Trophoblast cell (in vitro differentiated cells and primary cell): Measurements from ENCODE around the gene SCFD2.

Experiments
- DNase-seq, 2 donors: peaks; one replicate each; pipeline ENCODE4 v3.0.0-alpha.2; 2016
- H2AFZ ChIP-seq: 2 replicates; pipeline ENCODE4 v1.6.1; 2013; ENCODE audit warnings: low read length, moderate library complexity, mild to moderate bottlenecking; ENCODE audit not compliant: insufficient read depth, poor library complexity
- H2AK5ac ChIP-seq: 2 replicates; pipeline ENCODE4 v1.6.1; 2013; ENCODE audit warnings: mild to moderate bottlenecking, low read length
- H2BK120ac ChIP-seq: 2 replicates; pipeline ENCODE4 v1.6.1; 2013; ENCODE audit warnings: low read length, mild to moderate bottlenecking, moderate library complexity; ENCODE audit not compliant: insufficient read depth, poor library complexity
- H2BK12ac ChIP-seq: 2 replicates; pipeline ENCODE4 v1.6.1; 2013; ENCODE audit warnings: mild to moderate bottlenecking, low read length, moderate library complexity
- H2BK5ac ChIP-seq: 2 replicates; pipeline ENCODE4 v1.6.1; 2013; ENCODE audit warnings: low read length, low read depth, moderate library complexity, mild to moderate bottlenecking; ENCODE audit not compliant: poor library complexity
- H3K14ac ChIP-seq: 2 replicates; pipeline ENCODE4 v1.6.1; 2013; ENCODE audit warnings: mild to moderate bottlenecking, low read length
- H3K18ac ChIP-seq: 2 replicates; pipeline ENCODE4 v1.6.1; 2013; ENCODE audit warnings: mild to moderate bottlenecking, low read length
- H3K23ac ChIP-seq: 2 replicates; pipeline ENCODE4 v1.6.1; 2013; ENCODE audit warnings: low read length
- H3K27ac ChIP-seq: 2 replicates; pipeline ENCODE4 v1.5.1; 2013; ENCODE audit warnings: low read depth, mild to moderate bottlenecking, inconsistent platforms, low read length, moderate library complexity
- H3K27me3 ChIP-seq: 2 replicates; pipeline ENCODE4 v1.6.1; 2013; ENCODE audit warnings: inconsistent platforms, mild to moderate bottlenecking, low read length, moderate library complexity; ENCODE audit not compliant: insufficient read depth
- H3K36me3 ChIP-seq, 2 experiments: 1 replicate in 1 of 2; 2 replicates in 1 of 2; pipeline ENCODE4 v1.6.1; 2013; ENCODE audit warnings: low read length in 2 of 2, mild to moderate bottlenecking in 2 of 2, moderate library complexity in 1 of 2; ENCODE audit not compliant: insufficient read depth in 2 of 2, control insufficient read depth in 1 of 2
- H3K4ac ChIP-seq: 2 replicates; pipeline ENCODE4 v1.6.1; 2013; ENCODE audit warnings: low read depth, mild to moderate bottlenecking, low read length, moderate library complexity
- H3K4me1 ChIP-seq, 2 experiments: 1 replicate in 1 of 2; 2 replicates in 1 of 2; pipeline ENCODE4 v1.6.1; 2013; ENCODE audit warnings: low read length in 2 of 2, mild to moderate bottlenecking in 2 of 2, moderate library complexity in 1 of 2; ENCODE audit not compliant: insufficient read depth in 2 of 2, control insufficient read depth in 1 of 2
- H3K4me2 ChIP-seq: 2 replicates; pipeline ENCODE4 v1.6.1; 2013; ENCODE audit warnings: inconsistent platforms, mild to moderate bottlenecking, low read length, moderate library complexity
- H3K4me3 ChIP-seq: 2 replicates; pipeline ENCODE4 v1.5.1; 2013; ENCODE audit warnings: mild to moderate bottlenecking, low read depth, low read length, inconsistent platforms
- H3K79me1 ChIP-seq: one replicate; pipeline ENCODE4 v1.6.1; 2013; ENCODE audit warnings: low read length
- H3K79me2 ChIP-seq: 2 replicates; pipeline ENCODE4 v1.6.1; 2013; ENCODE audit warnings: low read length, mild to moderate bottlenecking; ENCODE audit not compliant: control insufficient read depth, insufficient read depth, poor library complexity
- H3K9ac ChIP-seq: 2 replicates; pipeline ENCODE4 v1.6.1; 2013; ENCODE audit warnings: mild to moderate bottlenecking, low read length
- H3K9me3 ChIP-seq: 2 replicates; pipeline ENCODE4 v1.6.1; 2013; ENCODE audit warnings: low read depth, mild to moderate bottlenecking, control low read depth, inconsistent platforms, low read length; ENCODE audit not compliant: insufficient read depth
- H4K12ac ChIP-seq: 2 replicates; pipeline ENCODE4 v1.6.1; 2013; ENCODE audit warnings: low read depth, mild to moderate bottlenecking, low read length, moderate library complexity
- H4K8ac ChIP-seq: 2 replicates; pipeline ENCODE4 v1.6.1; 2013; ENCODE audit warnings: low read depth, mild to moderate bottlenecking, low read length, moderate library complexity
- H4K91ac ChIP-seq: one replicate; pipeline ENCODE4 v1.6.1; 2013; ENCODE audit warnings: low read depth, mild to moderate bottlenecking, low read length, moderate library complexity
- WGBS: extraction: QIAGEN DNeasy Blood & Tissue Kit; methylation state at CpG from one replicate; pipeline ENCODE4 v1.1.7; 2013; ENCODE audit warnings: missing lambda C conversion rate; ENCODE audit not compliant: insufficient read length, insufficient coverage; ENCODE audit errors: extremely low coverage; 5-methylcytosine and 5-hydroxymethylcytosine counted together

The SCFD2 gene

GRCh38 chr4:52991472-52991871 is 374.4 kb downstream of the SCFD2 start:
- Histone ChIP-seq H3K4me2 (no peak overlapping the region), H4K12ac (no peak overlapping the region), H3K4me1 (peaks cover 1 to 4% of the 10 kb centered on the region in 2 experiments), H2BK5ac (no peak overlapping the region), H3K9me3 (peaks cover 2% of the 10 kb centered on the region), H4K91ac (no peak overlapping the region), H2BK120ac (no peak overlapping the region), H2BK12ac (no peak overlapping the region), H3K79me1 (no peaks in the 10 kb centered on the region), H3K9ac (no peak overlapping the region), H3K23ac (no peak overlapping the region), H3K18ac (no peak overlapping the region), H3K4ac (no peak overlapping the region), H3K27me3 (no peaks in the 10 kb centered on the region), H3K27ac (no peak overlapping the region), H3K14ac (no peak overlapping the region), H3K4me3 (no peak overlapping the region), H3K79me2 (no peaks in the 10 kb centered on the region), H4K8ac (no peak overlapping the region), H2AK5ac (no peak overlapping the region), H3K36me3 (no peaks in the 10 kb centered on the region), H2AFZ (no peak overlapping the region)
- DNase-seq: no peak

DNA sequence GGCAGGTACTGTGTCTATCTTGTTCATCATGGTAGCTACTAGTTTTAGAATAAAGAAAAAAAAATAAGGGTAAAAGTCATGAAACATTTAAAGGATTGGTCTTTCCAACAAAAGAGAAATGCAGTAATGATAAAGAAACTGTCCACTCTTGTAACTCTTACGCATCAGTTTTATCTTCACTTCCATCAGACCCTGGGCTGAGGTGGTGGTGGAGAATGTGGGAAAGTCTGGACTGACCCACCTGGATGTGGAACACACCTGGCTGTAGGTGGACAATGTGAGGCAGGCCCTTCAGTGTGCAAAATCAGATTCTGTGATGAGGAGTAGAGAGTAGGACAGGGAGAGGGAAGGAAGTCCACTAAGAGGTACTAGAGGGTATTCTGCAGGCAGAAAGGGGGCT is 375.2 kb downstream of the SCFD2 start:
- Histone ChIP-seq H2AFZ (no peak overlapping the region), H3K4me1 (peaks cover 0 to 1% of the 10 kb centered on the region in 2 experiments), H3K79me2 (no peaks in the 10 kb centered on the region), H3K4me3 (no peak overlapping the region), H3K27ac (no peak overlapping the region), H4K8ac (no peak overlapping the region), H4K12ac (no peak overlapping the region), H3K23ac (no peak overlapping the region), H2AK5ac (no peak overlapping the region), H2BK120ac (no peak overlapping the region), H3K27me3 (no peaks in the 10 kb centered on the region), H3K79me1 (no peaks in the 10 kb centered on the region), H4K91ac (no peak overlapping the region), H3K4me2 (no peak overlapping the region), H3K9me3 (peaks cover 2% of the 10 kb centered on the region), H3K36me3 (no peaks in the 10 kb centered on the region), H3K18ac (no peak overlapping the region), H3K4ac (no peak overlapping the region), H3K14ac (no peak overlapping the region), H2BK12ac (no peak overlapping the region), H3K9ac (no peak overlapping the region), H2BK5ac (no peak overlapping the region)
- peak; percentile 53 to 70 for DNase-seq
- WGBS: no CpG with 5 or more reads among the region's 1 CpG

DNA sequence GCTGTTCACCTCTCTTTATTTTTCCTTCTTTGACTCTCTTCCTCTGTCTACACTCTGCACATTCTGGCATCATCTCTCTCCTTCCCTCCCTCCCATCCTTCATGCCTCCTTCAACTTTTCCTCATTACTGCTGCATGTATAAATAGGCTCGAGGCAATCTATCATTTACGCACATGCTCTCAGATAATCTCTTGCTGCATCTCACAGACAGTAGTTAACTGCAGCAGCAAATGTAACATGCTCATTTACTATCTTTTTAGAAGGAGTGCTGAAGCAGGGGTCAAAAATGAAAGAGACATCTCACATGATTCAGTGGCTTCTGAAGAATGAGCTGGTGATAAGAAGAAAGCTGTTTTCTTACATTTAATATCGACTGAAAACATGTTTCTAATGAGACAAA is 376.0 kb downstream of the SCFD2 start:
- Histone ChIP-seq H2AK5ac (no peak overlapping the region), H4K12ac (no peak overlapping the region), H3K79me2 (no peaks in the 10 kb centered on the region), H3K23ac (no peak overlapping the region), H2BK5ac (no peak overlapping the region), H3K27me3 (no peaks in the 10 kb centered on the region), H3K4me2 (no peak overlapping the region), H3K79me1 (no peaks in the 10 kb centered on the region), H4K8ac (no peak overlapping the region), H4K91ac (no peak overlapping the region), H3K9me3 (peaks cover 2% of the 10 kb centered on the region), H3K18ac (no peak overlapping the region), H3K14ac (no peak overlapping the region), H3K9ac (no peak overlapping the region), H3K4me3 (no peak overlapping the region), H3K27ac (no peak overlapping the region), H2BK12ac (no peak overlapping the region), H2AFZ (no peak overlapping the region), H3K4ac (no peak overlapping the region), H2BK120ac (no peak overlapping the region), H3K4me1 (peaks cover 0 to 1% of the 10 kb centered on the region in 2 experiments), H3K36me3 (no peaks in the 10 kb centered on the region)
- no peak for DNase-seq
- no CpG with 5 or more reads among the region's 3 CpGs for WGBS

GRCh38 chr4:52987392-52988056 is 378.3 kb downstream of the SCFD2 start:
- H3K14ac ChIP-seq: no peak overlapping the region
- H3K27me3 ChIP-seq: no peaks in the 10 kb centered on the region
- H4K12ac ChIP-seq: no peak overlapping the region
- no peak overlapping the region for H3K23ac ChIP-seq
- no peak for DNase-seq
- no peaks in the 10 kb centered on the region for H3K79me2 ChIP-seq
- WGBS: no CpG with 5 or more reads among the region's 5 CpGs
- no peak overlapping the region for H2BK5ac ChIP-seq
- no peak overlapping the region for H4K91ac ChIP-seq
- peaks cover 0 to 1% of the 10 kb centered on the region in 2 experiments for H3K4me1 ChIP-seq
- peaks cover 2% of the 10 kb centered on the region for H3K9me3 ChIP-seq
- H3K79me1 ChIP-seq: no peaks in the 10 kb centered on the region
- no peak overlapping the region for H3K27ac ChIP-seq
- no peak overlapping the region for H3K4ac ChIP-seq
- H2AK5ac ChIP-seq: no peak overlapping the region
- H2BK120ac ChIP-seq: no peak overlapping the region
- H3K4me2 ChIP-seq: no peak overlapping the region
- H3K4me3 ChIP-seq: no peak overlapping the region
- no peak overlapping the region for H3K9ac ChIP-seq
- no peak overlapping the region for H4K8ac ChIP-seq
- no peak overlapping the region for H3K18ac ChIP-seq
- no peak overlapping the region for H2AFZ ChIP-seq
- no peak overlapping the region for H2BK12ac ChIP-seq
- no peaks in the 10 kb centered on the region for H3K36me3 ChIP-seq
